ENCODE measurements around the gene ZCCHC10. TPM values are rescaled to one million over a fixed set of nuclear protein-coding genes. Genes with fewer than 3 reads are reported as not detected.

Gene ZCCHC10
- total and polyA plus RNA-seq, 2 of the 4 experiments (the other 2 are of a cell fraction): 4.1 to 20.4 TPM

Small RNA genes lying within 50 kb of the gene (microRNA-seq; reads per million reads assigned to microRNA genes)
- gene AC113410.1 (ENCODE audit: insufficient read depth, insufficient read length): not detected
- gene AC113410.3 (ENCODE audit: insufficient read depth, insufficient read length): not detected
- gene ATP6V0E1P1 (ENCODE audit: insufficient read depth, insufficient read length): not detected
- gene RF00019 (ENCODE audit: insufficient read depth, insufficient read length): not detected

Small RNA genes lying within 50 kb of the gene (small RNA-seq; reads per million reads assigned to genes)
- 0 to 0.08 (median 0) reads per million in 5 experiments for gene AC113410.1
- 0 to 0.31 (median 0) reads per million in 5 experiments for gene AC113410.3
- 0 reads per million in 5 experiments for gene ATP6V0E1P1
- gene RF00019: 0 reads per million in 5 experiments

Other genes starting within 250 kb of the ZCCHC10 start
- gene SEPTIN8, start 249.3 kb downstream of the ZCCHC10 start, total RNA-seq (2012; rRNA removed): 60.5 and 67.2 TPM in 2 replicates
- gene SEPTIN8, start 249.3 kb downstream of the ZCCHC10 start, polyA plus RNA-seq (2012; rRNA removed): 54.7 and 56.2 TPM in 2 replicates
- gene SOWAHA, start 213.2 kb downstream of the ZCCHC10 start, total RNA-seq (2012; rRNA removed): under 0.01 TPM in 1 of 2 replicates, not detected in the other
- 0.03 TPM in 1 of 2 replicates, not detected in the other for gene SOWAHA, start 213.2 kb downstream of the ZCCHC10 start, polyA plus RNA-seq (2012; rRNA removed)
- gene SHROOM1, start 195.9 kb downstream of the ZCCHC10 start, total RNA-seq (2012; rRNA removed): 1.4 and 2.5 TPM in 2 replicates
- 6.3 and 8.8 TPM in 2 replicates for gene SHROOM1, start 195.9 kb downstream of the ZCCHC10 start, polyA plus RNA-seq (2012; rRNA removed)
- 0.18 and 0.28 TPM in 2 replicates for gene GDF9, start 160.1 kb downstream of the ZCCHC10 start, total RNA-seq (2012; rRNA removed)
- 0.16 and 0.21 TPM in 2 replicates for gene GDF9, start 160.1 kb downstream of the ZCCHC10 start, polyA plus RNA-seq (2012; rRNA removed)
- gene UQCRQ, start 159.9 kb downstream of the ZCCHC10 start, total RNA-seq (2012; rRNA removed): 69.7 and 73.7 TPM in 2 replicates
- 292 and 406 TPM in 2 replicates for gene UQCRQ, start 159.9 kb downstream of the ZCCHC10 start, polyA plus RNA-seq (2012; rRNA removed)
- gene LEAP2, start 152.9 kb downstream of the ZCCHC10 start, total RNA-seq (2012; rRNA removed): under 0.01 TPM in 2 replicates
- 0.23 and 0.36 TPM in 2 replicates for gene LEAP2, start 152.9 kb downstream of the ZCCHC10 start, polyA plus RNA-seq (2012; rRNA removed)
- 57.2 and 67.2 TPM in 2 replicates for gene AFF4, start 62.9 kb downstream of the ZCCHC10 start, total RNA-seq (2012; rRNA removed)
- 26.0 and 27.3 TPM in 2 replicates for gene AFF4, start 62.9 kb downstream of the ZCCHC10 start, polyA plus RNA-seq (2012; rRNA removed)
- gene HSPA4, start 25.5 kb upstream of the ZCCHC10 start, total RNA-seq (2012; rRNA removed): 120 and 192 TPM in 2 replicates
- 27.6 and 34.9 TPM in 2 replicates for gene HSPA4, start 25.5 kb upstream of the ZCCHC10 start, polyA plus RNA-seq (2012; rRNA removed)